Measurements from ENCODE around the gene HLA-DOA. TPM values are rescaled to one million over a fixed set of nuclear protein-coding genes. Genes with fewer than 3 reads are reported as not detected.

HLA-DOA gene
- total RNA-seq, 1 donor from 2014 or later: 1.6 TPM

DNA sequence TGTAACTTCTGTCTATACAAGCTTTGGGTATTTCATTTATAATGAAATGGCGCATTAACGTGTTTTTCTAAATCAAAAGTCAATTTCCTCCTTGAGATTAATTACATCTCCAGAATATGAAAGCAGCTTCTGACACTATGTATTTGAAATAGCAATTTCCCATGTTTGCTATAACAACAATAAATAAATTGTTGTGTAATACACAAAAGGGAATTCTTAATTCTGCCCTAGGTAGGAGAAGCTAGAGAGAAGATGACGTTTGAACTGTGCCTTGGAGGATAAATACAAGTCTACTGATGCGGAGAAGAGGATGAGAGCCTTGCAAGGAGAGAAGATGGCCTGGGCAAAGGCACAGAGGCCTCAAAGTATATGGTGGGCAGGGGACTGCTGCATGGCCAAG is 7.6 kb upstream of the HLA-DOA start:
- TF ChIP-seq, protein P1, sequence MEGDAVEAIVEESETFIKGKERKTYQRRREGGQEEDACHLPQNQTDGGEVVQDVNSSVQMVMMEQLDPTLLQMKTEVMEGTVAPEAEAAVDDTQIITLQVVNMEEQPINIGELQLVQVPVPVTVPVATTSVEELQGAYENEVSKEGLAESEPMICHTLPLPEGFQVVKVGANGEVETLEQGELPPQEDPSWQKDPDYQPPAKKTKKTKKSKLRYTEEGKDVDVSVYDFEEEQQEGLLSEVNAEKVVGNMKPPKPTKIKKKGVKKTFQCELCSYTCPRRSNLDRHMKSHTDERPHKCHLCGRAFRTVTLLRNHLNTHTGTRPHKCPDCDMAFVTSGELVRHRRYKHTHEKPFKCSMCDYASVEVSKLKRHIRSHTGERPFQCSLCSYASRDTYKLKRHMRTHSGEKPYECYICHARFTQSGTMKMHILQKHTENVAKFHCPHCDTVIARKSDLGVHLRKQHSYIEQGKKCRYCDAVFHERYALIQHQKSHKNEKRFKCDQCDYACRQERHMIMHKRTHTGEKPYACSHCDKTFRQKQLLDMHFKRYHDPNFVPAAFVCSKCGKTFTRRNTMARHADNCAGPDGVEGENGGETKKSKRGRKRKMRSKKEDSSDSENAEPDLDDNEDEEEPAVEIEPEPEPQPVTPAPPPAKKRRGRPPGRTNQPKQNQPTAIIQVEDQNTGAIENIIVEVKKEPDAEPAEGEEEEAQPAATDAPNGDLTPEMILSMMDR (conservative IDR thresholded peaks at IDR 0.05; ENCODE audit: low read depth, low read length): no peak
- no peak overlapping the region for H3K4me3 ChIP-seq (ENCODE audit: low read depth, low read length)
- DNase-seq (ENCODE audit: low read depth): no peak

DNA sequence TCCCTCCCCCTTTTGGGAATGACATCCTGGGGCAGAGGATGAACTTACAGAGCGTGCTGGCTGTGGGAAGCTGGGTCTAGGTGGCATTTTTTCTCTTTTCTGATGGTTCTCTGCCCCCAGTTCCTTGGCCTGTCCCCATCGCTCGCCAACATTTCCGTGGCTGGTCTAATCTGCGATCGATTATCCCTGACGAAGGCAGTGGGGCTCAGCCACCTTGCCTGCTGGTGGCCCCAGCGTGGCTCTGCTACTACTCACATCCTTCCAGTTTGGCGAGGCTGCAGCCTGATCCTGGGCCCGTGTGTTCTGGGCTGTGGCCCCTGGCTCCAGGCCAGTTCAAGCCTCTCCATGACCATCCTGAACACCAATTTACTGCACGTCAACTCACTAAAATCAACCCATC is 6.4 kb upstream of the HLA-DOA start:
- no peak for DNase-seq (ENCODE audit: low read depth)
- TF ChIP-seq, protein P1 (conservative IDR thresholded peaks at IDR 0.05; ENCODE audit: low read depth, low read length): no peak

DNA sequence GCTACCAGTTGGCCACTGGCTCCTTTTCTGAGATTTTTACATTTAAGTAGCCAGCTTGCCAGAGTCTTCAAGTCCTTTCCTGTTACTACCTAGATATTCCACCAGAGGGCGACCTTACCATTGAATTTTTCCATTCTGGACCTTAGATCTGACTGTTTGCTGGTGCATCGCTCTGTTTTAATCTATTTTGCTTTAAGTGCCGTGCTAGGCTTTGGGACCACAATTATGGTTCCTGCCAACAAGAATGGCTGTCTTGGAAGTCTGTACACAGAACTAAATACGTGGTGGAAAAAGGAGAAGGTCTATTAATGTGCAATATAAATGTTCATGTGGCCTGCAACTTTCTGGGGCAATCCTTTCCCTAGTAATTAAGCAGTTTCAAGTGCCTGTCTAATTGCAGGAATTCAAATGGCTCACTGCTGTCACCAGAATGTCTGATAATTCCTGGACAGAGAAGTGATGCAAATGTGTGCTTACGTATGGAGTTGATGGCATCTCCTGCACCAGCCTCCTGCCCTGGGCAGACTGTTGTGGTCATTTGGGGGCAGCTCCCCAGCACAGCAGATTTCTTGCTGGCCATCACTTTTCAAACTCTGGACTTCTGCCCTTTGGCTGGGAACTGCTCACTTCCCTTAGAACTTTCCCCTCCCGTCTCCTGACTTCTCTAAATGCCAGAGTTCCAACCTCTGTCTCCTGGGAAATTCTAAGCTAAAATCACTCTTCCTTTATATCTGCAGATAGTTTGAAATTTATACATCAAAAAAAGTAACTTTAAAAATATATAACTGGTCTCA is 5.6 kb upstream of the HLA-DOA start:
- H3K4me3 ChIP-seq (ENCODE audit: low read depth, low read length): no peak overlapping the region
- TF ChIP-seq, protein P1 (conservative IDR thresholded peaks at IDR 0.05; ENCODE audit: low read depth, low read length): peak; percentile 68
- peak; percentile 50 for DNase-seq (ENCODE audit: low read depth)

More for the DNA sequence above, 6.4 kb upstream of the HLA-DOA start:
- H3K4me3 ChIP-seq (ENCODE audit: low read depth, low read length): no peak overlapping the region

DNA sequence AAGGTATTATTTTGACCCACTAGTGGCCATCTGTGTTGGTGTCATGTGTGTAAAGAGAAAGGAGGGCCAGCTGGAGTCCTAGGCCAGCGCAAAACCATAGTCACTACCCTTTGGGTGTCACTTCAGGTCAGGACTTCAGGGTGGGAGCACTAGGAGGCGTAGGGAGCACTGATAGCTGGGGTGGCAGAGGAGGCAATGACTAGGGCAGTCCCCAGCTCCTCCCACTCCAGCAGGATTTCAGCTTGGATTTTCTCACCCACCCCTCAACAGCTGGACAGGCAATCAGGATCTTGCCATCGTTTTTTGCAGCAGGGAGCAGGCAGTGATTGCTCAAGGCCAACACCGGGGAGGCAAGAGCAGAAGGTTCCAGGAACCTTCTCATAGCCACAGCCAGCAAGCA is 4.2 kb upstream of the HLA-DOA start:
- TF ChIP-seq, protein P1 (conservative IDR thresholded peaks at IDR 0.05; ENCODE audit: low read depth, low read length): no peak
- DNase-seq (ENCODE audit: low read depth): no peak
- no peak overlapping the region for H3K4me3 ChIP-seq (ENCODE audit: low read depth, low read length)

DNA sequence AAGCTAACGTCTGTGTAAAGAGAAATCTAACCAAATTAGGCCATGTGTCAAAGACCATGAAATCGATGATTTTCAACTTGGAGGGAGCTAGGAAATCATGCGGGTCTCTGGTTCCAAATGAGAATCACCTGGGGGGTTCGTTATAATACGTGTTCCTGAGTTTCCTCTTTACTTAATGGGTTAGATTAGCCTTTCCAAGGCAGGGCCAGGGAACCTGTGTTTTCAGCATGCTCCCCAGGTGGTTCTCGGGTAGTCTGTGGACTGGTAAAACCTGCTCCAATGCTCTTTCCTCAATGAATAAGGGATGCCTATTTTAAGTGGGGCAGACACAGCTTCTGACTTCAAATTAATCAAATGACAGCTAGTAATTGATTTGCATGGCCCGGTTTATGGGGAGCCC is 965 bp upstream of the HLA-DOA start:
- no peak overlapping the region for H3K4me3 ChIP-seq (ENCODE audit: low read depth, low read length)
- no peak for DNase-seq (ENCODE audit: low read depth)
- TF ChIP-seq, protein P1 (conservative IDR thresholded peaks at IDR 0.05; ENCODE audit: low read depth, low read length): no peak

DNA sequence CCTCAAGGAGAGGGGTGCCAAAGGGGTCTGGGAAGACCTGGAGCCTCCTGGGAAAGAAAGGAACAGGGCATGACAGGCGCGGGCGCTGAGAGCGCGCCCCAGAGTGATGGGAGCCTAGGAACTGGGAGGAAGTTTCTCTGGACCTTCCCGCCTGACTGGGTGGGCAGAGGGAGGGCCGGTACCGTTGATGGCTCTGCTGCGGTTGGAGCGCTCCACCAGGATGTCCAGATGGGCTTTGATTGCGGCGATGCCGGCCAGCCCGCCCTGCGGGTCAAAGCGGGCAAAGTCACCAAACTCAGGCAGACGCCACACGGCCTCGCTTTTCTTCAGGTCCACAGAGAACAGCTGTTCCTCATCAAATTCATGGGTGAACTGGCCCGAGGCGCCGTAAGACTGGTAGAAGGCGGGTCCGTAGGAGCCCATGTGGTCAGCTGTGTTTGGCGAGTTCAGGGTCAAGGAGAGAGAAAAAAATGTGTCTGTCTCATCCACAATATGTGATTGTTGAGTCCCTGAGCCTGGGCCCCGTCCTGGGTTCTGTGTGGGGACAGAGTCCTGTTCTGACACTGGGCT is 1.5 kb downstream of the HLA-DOA start:
- TF ChIP-seq, protein P1 (conservative IDR thresholded peaks at IDR 0.05; ENCODE audit: low read depth, low read length): no peak
- H3K4me3 ChIP-seq (ENCODE audit: low read depth, low read length): no peak overlapping the region
- no peak for DNase-seq (ENCODE audit: low read depth)

All from epithelial cell of proximal tubule (primary cell).